Stomach (tissue), 9 donors: ENCODE measurements around the gene TESK2. TPM values are rescaled to one million over a fixed set of nuclear protein-coding genes. Genes with fewer than 3 reads are reported as not detected.
A peak's percentile ranks its signal among the peaks of the same experiment; 100 is the strongest.

Source experiments
- DNase-seq, 2 donors: peaks; one replicate each; pipeline versions ENCODE4 v3.0.0 to v3.0.0-alpha.2; 2013 to 2019
- H3K27ac ChIP-seq, 5 donors: fragments of 200-600 bp in 4 of 5; sonication (generic) in 4 of 5; one replicate each; pipeline ENCODE4 v1.5.1; 2013 to 2019; ENCODE audit warnings: mild to moderate bottlenecking in 1 of 5, moderate library complexity in 1 of 5
- H3K27me3 ChIP-seq, 3 donors: fragments of 200-600 bp; sonication (generic); one replicate each; pipeline ENCODE4 v1.5.1; 2017 to 2019; ENCODE audit warnings: mixed run types in 1 of 3
- H3K36me3 ChIP-seq, 4 donors: fragments of 200-600 bp; sonication (generic); 1 replicate in 3 of 4; 2 replicates in 1 of 4; pipeline ENCODE4 v1.5.1; 2016 to 2019
- H3K4me1 ChIP-seq, 4 donors: fragments of 200-600 bp; sonication (generic); one replicate each; pipeline ENCODE4 v1.5.1; 2016 to 2019
- H3K4me3 ChIP-seq, 4 donors: fragments of 200-600 bp; sonication (generic) in 3 of 4; one replicate each; pipeline ENCODE4 v1.5.1; 2016 to 2019; ENCODE audit warnings: mild to moderate bottlenecking in 1 of 4
- H3K9me3 ChIP-seq, 4 donors: fragments of 200-600 bp; sonication (generic); one replicate each; pipeline ENCODE4 v1.5.1; 2016 to 2019
- CTCF ChIP-seq, 7 experiments: fragments of 450-650 bp in 4 of 7; fragments of 200-600 bp in 3 of 7; sonication (generic) in 3 of 7; IDR thresholded peaks; one replicate each; pipeline ENCODE4 v1.5.1; 2016 to 2019; ENCODE audit warnings: antibody characterized with exemption in 7 of 7, control low read depth in 2 of 7, mild to moderate bottlenecking in 1 of 7
- EP300 ChIP-seq: sonication (generic); formaldehyde crosslinking; IDR thresholded peaks from one replicate; pipeline ENCODE4 v1.6.1; 2017; ENCODE audit warnings: antibody characterized with exemption
- POLR2A ChIP-seq, 4 donors: fragments of 450-650 bp; IDR thresholded peaks; one replicate each; pipeline ENCODE4 v1.6.1; 2016; ENCODE audit warnings: antibody characterized with exemption in 4 of 4, control low read depth in 2 of 4, mild to moderate bottlenecking in 1 of 4, moderate library complexity in 1 of 4
- POLR2AphosphoS5 ChIP-seq, 3 donors: sonication (generic); formaldehyde crosslinking; IDR thresholded peaks; one replicate each; pipeline ENCODE4 v1.6.1; 2016; ENCODE audit warnings: antibody characterized with exemption in 3 of 3
- WGBS, 5 donors: extraction: QIAGEN DNeasy Blood & Tissue Kit in 3 of 5; methylation state at CpG; one replicate each; pipeline versions ENCODE4 v1.1.5 to v1.1.7; 2013 to 2018; 5-methylcytosine and 5-hydroxymethylcytosine counted together
- intact Hi-C: fragments of 100-400 bp; cut with DNase I; formaldehyde crosslinking; loops from one replicate; pipeline ENCODE4 v1.15.1; 2023; ENCODE audit warnings: low total_unique reads
- polyA plus RNA-seq, 3 donors: library from polyadenylated mRNA; stranded (reverse); fragments of 200-250 nt; gene quantifications; one replicate each; pipeline ENCODE4 v1.2.3, GENCODE V29; 2013
- total RNA-seq, 5 donors: library from RNA; depleted of rRNA; stranded (reverse); fragments of >200 nt; gene quantifications; one replicate each; pipeline versions ENCODE4 v1.1.0 to v1.2.3, GENCODE V29; 2014 to 2016
- donor health status: healthy with polysubstance abuse.
- donor health status: Bipolar disorder and iron deficiency.
- donor health status: healthy.

TESK2 gene
- total and polyA plus RNA-seq, 8 donors: 2.8 to 11.2 (median 4.0) TPM; not detected in 1

- peak in 1 of 2 donors; percentile 14 for DNase-seq
- no peak overlapping the region for H3K4me3 ChIP-seq
- peaks cover 17 to 39% (median 20%) of the 10 kb centered on the region in 4 donors for H3K4me1 ChIP-seq
- WGBS, 5 donors: 58 to 71% (median 68%) methylated on average over 5 of the region's 5 CpGs
- no peaks in the 10 kb centered on the region for H3K9me3 ChIP-seq
- intact Hi-C loops: no loop called here
- peaks cover 0 to 5% (median 0%) of the 10 kb centered on the region in 3 donors for H3K27me3 ChIP-seq
- peaks cover 28 to 53% (median 46%) of the 10 kb centered on the region in 4 donors for H3K36me3 ChIP-seq
- TF ChIP-seq CTCF (IDR thresholded peaks at IDR 0.05) (no peak), EP300 (no peak), POLR2A (IDR thresholded peaks at IDR 0.05) (no peak), POLR2AphosphoS5 (IDR thresholded peaks at IDR 0.05) (no peak)
- peak overlapping the region in 1 of 5 donors; percentile 2 for H3K27ac ChIP-seq
Measured at GRCh38 chr1:45328680-45329079, 162.3 kb downstream of the TESK2 start.

- peaks cover 17 to 39% (median 20%) of the 10 kb centered on the region in 4 donors for H3K4me1 ChIP-seq
- TF ChIP-seq POLR2A (IDR thresholded peaks at IDR 0.05): no peak
- peaks cover 0 to 5% (median 0%) of the 10 kb centered on the region in 3 donors for H3K27me3 ChIP-seq
- no peaks in the 10 kb centered on the region for H3K9me3 ChIP-seq
- WGBS, 5 donors: 54 to 64% (median 56%) methylated on average over 11 to 19 of the region's 19 CpGs
- peaks cover 23 to 45% (median 38%) of the 10 kb centered on the region in 4 donors for H3K36me3 ChIP-seq
- H3K4me3 ChIP-seq: peak overlapping the region; percentile 51 to 75 (median 61)
- DNase-seq: peak in 1 of 2 donors; percentile 54
- H3K27ac ChIP-seq: peak overlapping the region in 1 of 5 donors; percentile 71
- intact Hi-C loops: no loop called here
Measured at GRCh38 chr1:45327644-45328515, 163.1 kb downstream of the TESK2 start.

- Histone ChIP-seq H3K36me3 (peaks cover 13 to 36% (median 29%) of the 10 kb centered on the region in 4 donors), H3K4me1 (peaks cover 17 to 39% (median 20%) of the 10 kb centered on the region in 4 donors), H3K4me3 (peak within 1 kb of the TSS; percentile 51 to 75 (median 61)), H3K27ac (peak within 1 kb of the TSS in 3 of 5 donors; percentile 38 to 71 (median 57)), H3K9me3 (no peaks in the 10 kb centered on the region), H3K27me3 (peaks cover 0 to 5% (median 0%) of the 10 kb centered on the region in 3 donors)
- 3 to 12% (median 4%) methylated on average over 25 to 96 of the region's 96 CpGs for WGBS, 5 donors
- DNase-seq: peak; percentile 66 to 94
- intact Hi-C loops: no loop called here
- TF ChIP-seq POLR2A (IDR thresholded peaks at IDR 0.05): no peak
- TF ChIP-seq EP300: no peak
- no peak for TF ChIP-seq CTCF (IDR thresholded peaks at IDR 0.05)
- TF ChIP-seq POLR2AphosphoS5 (IDR thresholded peaks at IDR 0.05): no peak
Measured at GRCh38 chr1:45326627-45327623, 164.0 kb downstream of the TESK2 start, which contains the start of gene HPDL. HPDL (plus strand) TSS chr1:45326895; CDS start chr1:45327149, 254 bp downstream.

- 57 to 67% (median 60%) methylated on average over 6 of the region's 6 CpGs for WGBS, 5 donors
- peak overlapping the region in 3 of 4 donors; percentile 51 to 75 (median 66) for H3K4me3 ChIP-seq
Measured at GRCh38 chr1:45325851-45326506, 165.0 kb downstream of the TESK2 start.

More at GRCh38 chr1:45325851-45326506, 165.0 kb downstream of the TESK2 start:
- peaks cover 17 to 39% (median 20%) of the 10 kb centered on the region in 4 donors for H3K4me1 ChIP-seq
- H3K36me3 ChIP-seq: peaks cover 4 to 26% (median 19%) of the 10 kb centered on the region in 4 donors
- TF ChIP-seq POLR2A (IDR thresholded peaks at IDR 0.05): no peak
- TF ChIP-seq CTCF (IDR thresholded peaks at IDR 0.05): no peak
- no peak for TF ChIP-seq POLR2AphosphoS5 (IDR thresholded peaks at IDR 0.05)
- no peak for TF ChIP-seq EP300
- intact Hi-C loops: no loop called here
- peak; percentile 22 to 41 for DNase-seq
- H3K27me3 ChIP-seq: peaks cover 0 to 5% (median 0%) of the 10 kb centered on the region in 3 donors
- H3K9me3 ChIP-seq: no peaks in the 10 kb centered on the region
- H3K27ac ChIP-seq: peak overlapping the region in 1 of 5 donors; percentile 71
